ENCODE data around the gene PDLIM4.

Gene PDLIM4, protein sequence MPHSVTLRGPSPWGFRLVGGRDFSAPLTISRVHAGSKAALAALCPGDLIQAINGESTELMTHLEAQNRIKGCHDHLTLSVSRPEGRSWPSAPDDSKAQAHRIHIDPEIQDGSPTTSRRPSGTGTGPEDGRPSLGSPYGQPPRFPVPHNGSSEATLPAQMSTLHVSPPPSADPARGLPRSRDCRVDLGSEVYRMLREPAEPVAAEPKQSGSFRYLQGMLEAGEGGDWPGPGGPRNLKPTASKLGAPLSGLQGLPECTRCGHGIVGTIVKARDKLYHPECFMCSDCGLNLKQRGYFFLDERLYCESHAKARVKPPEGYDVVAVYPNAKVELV

DNA sequence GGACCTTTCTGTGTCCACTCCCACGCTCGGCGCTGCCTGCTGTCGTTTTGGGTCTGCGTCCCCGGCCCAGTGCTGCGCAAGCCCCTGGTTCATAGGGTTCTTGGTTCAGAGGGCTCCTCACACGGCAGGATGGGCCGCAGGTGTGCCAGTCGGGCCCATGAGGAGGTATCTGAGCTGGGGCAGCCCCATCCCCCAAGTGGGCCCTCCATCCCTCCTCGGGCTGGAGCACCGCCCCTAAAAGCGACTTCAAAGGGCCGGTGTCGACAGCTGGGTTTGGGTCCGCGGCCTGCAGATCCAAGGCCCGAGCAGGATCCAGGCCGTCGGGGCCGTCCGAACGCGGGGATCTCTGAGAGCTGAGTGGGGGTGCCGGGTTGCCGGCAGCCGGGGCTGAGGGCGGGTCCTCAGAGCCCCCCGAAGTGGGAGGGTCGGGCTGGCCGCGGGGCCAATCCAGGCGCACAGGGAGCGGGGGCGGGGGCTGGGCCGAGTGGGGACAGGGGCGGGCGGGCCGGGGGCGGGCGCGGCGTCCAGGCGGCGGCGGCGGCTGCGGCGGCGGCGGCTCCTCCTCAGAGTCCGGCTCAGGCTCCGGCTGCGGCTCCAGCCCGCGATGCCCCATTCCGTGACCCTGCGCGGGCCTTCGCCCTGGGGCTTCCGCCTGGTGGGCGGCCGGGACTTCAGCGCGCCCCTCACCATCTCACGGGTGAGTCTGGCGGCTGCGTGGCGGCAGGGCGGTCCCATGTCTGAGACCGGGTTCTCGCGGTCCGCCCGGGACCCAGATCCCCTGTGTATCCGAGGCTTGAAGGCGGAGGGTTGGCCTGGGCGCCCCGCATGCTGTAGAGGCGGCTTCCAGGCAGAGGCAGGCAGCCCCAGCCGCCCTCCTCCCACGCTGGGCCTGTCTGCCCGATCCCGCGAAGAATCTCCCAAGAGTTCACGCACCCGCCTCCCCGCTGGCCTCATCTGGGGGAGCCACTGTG lies at the start of gene PDLIM4:
Gene PDLIM4, plus strand, starts transcription at position 566 of the 971 bp plus-strand sequence. Its CDS starts 39 bp downstream, at position 605.
- peak within 1 kb of the TSS; percentile 70 for H3K4me3 ChIP-seq (replicated peaks; ENCODE audit: low read depth, low read length)

DNA sequence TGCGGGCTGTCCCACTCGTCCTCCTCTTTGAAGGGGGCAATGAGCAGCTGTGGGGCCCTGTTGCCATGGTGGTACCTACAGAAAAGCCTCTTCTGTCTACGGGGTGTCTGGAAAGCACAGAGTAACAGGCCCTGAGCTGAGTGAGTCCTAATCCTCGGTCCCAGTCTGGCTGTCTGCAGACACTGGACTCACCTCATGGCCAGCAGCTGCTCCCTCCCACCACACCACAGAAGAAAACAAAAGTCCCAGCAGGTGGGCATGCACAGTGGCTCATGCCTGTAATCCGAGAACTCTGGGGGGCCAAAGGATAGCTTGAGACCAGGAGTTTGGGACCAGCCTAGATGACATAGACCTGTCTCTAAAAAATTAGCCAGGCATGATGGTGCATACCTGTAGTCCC lies 49.7 kb upstream of the PDLIM4 start:
- no peak overlapping the region for H3K4me3 ChIP-seq (replicated peaks; ENCODE audit: low read depth, low read length)
- no peak for DNase-seq (ENCODE audit: low read depth)
- TF ChIP-seq, protein P1, sequence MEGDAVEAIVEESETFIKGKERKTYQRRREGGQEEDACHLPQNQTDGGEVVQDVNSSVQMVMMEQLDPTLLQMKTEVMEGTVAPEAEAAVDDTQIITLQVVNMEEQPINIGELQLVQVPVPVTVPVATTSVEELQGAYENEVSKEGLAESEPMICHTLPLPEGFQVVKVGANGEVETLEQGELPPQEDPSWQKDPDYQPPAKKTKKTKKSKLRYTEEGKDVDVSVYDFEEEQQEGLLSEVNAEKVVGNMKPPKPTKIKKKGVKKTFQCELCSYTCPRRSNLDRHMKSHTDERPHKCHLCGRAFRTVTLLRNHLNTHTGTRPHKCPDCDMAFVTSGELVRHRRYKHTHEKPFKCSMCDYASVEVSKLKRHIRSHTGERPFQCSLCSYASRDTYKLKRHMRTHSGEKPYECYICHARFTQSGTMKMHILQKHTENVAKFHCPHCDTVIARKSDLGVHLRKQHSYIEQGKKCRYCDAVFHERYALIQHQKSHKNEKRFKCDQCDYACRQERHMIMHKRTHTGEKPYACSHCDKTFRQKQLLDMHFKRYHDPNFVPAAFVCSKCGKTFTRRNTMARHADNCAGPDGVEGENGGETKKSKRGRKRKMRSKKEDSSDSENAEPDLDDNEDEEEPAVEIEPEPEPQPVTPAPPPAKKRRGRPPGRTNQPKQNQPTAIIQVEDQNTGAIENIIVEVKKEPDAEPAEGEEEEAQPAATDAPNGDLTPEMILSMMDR (IDR thresholded peaks at IDR 0.05; ENCODE audit: low read length, missing control alignments): no peak

More for the DNA sequence above, at the start of gene PDLIM4:
- TF ChIP-seq, protein P1 (IDR thresholded peaks at IDR 0.05; ENCODE audit: low read length, missing control alignments): no peak
- DNase-seq (ENCODE audit: low read depth): peak; percentile 23

DNA sequence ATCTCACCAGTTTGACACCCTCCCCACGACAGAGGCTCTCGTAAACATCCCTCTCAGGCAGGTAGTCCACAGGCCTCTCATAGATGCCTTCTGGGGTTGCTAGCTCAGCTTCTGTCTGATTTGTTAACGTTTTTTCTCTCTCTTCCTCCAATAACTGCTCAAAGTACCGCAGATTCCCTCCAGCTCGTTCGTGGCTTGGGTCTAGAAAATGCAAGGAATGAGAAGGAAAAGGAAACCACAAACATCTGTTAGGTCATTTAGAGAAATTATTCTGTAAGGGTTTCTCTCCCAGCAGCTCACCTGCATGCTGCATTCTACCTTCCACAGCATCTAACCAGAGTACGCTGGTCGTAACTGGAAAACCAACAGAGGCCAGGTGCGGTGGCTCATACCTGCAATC lies 48.4 kb upstream of the PDLIM4 start:
- DNase-seq (ENCODE audit: low read depth): no peak
- TF ChIP-seq, protein P1 (IDR thresholded peaks at IDR 0.05; ENCODE audit: low read length, missing control alignments): no peak
- H3K4me3 ChIP-seq (replicated peaks; ENCODE audit: low read depth, low read length): no peak overlapping the region

DNA sequence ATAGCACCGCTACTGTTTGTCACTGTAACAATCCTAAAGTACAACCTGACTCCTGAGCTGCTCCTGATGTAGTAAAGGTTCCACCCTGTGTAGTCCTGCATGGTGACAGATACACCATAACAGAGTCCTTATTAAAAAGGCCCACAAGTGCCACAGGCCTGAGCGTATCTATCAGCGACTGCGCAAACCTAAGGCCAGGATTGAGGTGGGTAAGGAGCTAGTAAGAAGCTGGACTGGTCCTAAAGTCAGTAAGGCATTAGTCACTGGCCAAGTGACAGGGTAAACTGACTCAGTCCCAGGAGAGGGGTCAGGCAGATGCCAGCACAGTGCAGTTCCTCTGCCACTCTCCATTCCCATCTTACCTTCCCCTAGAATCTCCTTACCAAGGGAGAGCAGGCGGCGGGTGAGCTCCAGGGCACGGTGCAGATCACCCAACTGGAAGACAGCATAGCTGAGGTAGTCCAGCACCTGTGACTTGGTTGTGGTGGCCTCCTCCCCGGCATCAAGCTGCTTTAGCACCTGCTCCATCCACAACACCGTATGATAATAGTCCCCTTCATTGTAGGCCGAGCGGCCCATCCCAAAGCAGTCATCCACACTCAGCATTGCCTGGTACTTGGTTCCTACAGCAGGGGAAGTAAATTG lies 47.5 kb upstream of the PDLIM4 start:
- H3K4me3 ChIP-seq (replicated peaks; ENCODE audit: low read depth, low read length): no peak overlapping the region
- TF ChIP-seq, protein P1 (IDR thresholded peaks at IDR 0.05; ENCODE audit: low read length, missing control alignments): no peak

DNA sequence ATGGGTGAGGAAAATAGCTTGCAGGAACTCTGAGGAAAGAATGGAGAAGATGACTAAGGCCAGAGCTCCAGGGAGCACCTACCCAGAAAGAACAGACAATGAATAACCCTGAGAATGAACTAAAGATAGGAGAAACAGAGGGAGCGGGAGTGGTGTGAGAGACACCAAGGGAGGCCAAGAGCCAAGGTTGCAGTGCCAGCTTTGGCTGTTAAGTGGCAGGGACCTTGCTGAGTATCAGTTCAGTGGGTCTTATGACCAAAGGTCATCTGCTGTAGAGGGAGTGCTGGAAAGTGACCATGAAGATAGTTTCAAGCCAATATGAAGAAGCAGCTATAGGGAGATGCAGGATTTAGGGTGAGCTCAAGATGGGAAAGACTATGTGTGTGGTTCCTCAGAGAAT lies 46.6 kb upstream of the PDLIM4 start:
- TF ChIP-seq, protein P1 (IDR thresholded peaks at IDR 0.05; ENCODE audit: low read length, missing control alignments): no peak
- no peak for DNase-seq (ENCODE audit: low read depth)
- no peak overlapping the region for H3K4me3 ChIP-seq (replicated peaks; ENCODE audit: low read depth, low read length)

More for the DNA sequence above, 47.5 kb upstream of the PDLIM4 start:
- DNase-seq (ENCODE audit: low read depth): no peak

DNA sequence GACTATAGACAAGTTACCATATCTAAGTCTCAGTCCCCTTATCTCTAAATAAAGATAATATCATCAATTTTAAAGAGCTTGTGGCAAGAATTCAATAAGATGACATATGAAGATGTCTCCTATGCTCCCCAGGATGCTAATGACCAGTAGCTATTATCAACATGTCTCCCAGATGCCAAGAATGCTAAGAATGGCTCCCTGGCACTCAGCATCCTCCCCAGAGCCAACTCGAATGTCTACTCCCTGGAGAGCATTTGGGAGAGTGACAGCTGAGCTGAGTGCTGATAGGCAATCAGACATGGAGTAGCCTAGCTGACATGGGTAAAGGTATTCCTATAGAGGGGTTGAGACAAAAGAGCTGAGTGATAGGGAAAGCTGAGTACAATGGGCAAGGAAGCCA lies 45.7 kb upstream of the PDLIM4 start:
- H3K4me3 ChIP-seq (replicated peaks; ENCODE audit: low read depth, low read length): no peak overlapping the region
- TF ChIP-seq, protein P1 (IDR thresholded peaks at IDR 0.05; ENCODE audit: low read length, missing control alignments): no peak
- DNase-seq (ENCODE audit: low read depth): no peak

Data from fibroblast of pulmonary artery (primary cell).